LNCaP clone FGC (cell line): Measurements from ENCODE around the gene NBPF15.
"Not testable (repeated sequence)": the region's sequence is repeated elsewhere in the genome, so short reads cannot be mapped to it uniquely, and the experiment has no call there.

Experiments used
- DNase-seq: peaks from one replicate; pipeline ENCODE4 v3.0.0-alpha.2; 2011; ENCODE audit warnings: low read depth
- H3K4me3 ChIP-seq: 2 replicates; pipeline ENCODE4 v1.5.1; 2011; ENCODE audit warnings: mild to moderate bottlenecking, low read depth, low read length, control low read depth

NBPF15 gene

GRCh38 chr1:144412068-144412471 lies 49.4 kb downstream of the NBPF15 start:
- DNase-seq = peak; percentile 64
- H3K4me3 ChIP-seq = peak overlapping the region; percentile 46

- not testable (repeated sequence) for H3K4me3 ChIP-seq, DNase-seq
Measured at GRCh38 chr1:144402807-144403206, 58.7 kb downstream of the NBPF15 start.

GRCh38 chr1:144371651-144372050 lies 89.8 kb downstream of the NBPF15 start:
- DNase-seq, H3K4me3 ChIP-seq: not testable (repeated sequence)
